T-helper 22 cell (primary cell): ENCODE results near the gene BHLHE40.

Experiments used
- DNase-seq: peaks from one replicate; pipeline ENCODE4 v3.0.0-alpha.2; 2020; ENCODE audit warnings: low read depth

The BHLHE40 gene

GRCh38 chr3:5019411-5020241 is 40.4 kb downstream of the BHLHE40 start:
- DNase-seq: peak; percentile 74

GRCh38 chr3:5020242-5020722 is 41.0 kb downstream of the BHLHE40 start:
- DNase-seq: no peak

GRCh38 chr3:5021116-5022092 is 42.2 kb downstream of the BHLHE40 start:
- no peak for DNase-seq

GRCh38 chr3:5022187-5022965 is 43.1 kb downstream of the BHLHE40 start:
- DNase-seq: no peak

- no peak for DNase-seq
These were observed 43.9 kb downstream of the BHLHE40 start for GRCh38 chr3:5022966-5023776.

GRCh38 chr3:5023777-5024346 is 44.6 kb downstream of the BHLHE40 start:
- no peak for DNase-seq

- no peak for DNase-seq
These were observed 46.8 kb downstream of the BHLHE40 start for GRCh38 chr3:5026046-5026362.

- DNase-seq: no peak
These were observed 50.5 kb downstream of the BHLHE40 start for GRCh38 chr3:5029715-5030114.

- no peak for DNase-seq
These were observed 50.9 kb downstream of the BHLHE40 start for GRCh38 chr3:5030152-5030551.

GRCh38 chr3:5032844-5033243 is 53.6 kb downstream of the BHLHE40 start:
- no peak for DNase-seq
